MM.1S (cell line): ENCODE measurements around the gene RPS15A.
"Not testable (repeated sequence)": the region's sequence is repeated elsewhere in the genome, so short reads cannot be mapped to it uniquely, and the experiment has no call there.

Experiments
- CTCF ChIP-seq: fragments of 300-600 bp; sonication (generic); IDR thresholded peaks from 2 replicates; pipeline ENCODE4 v1.5.1; 2016; ENCODE audit warnings: antibody characterized with exemption, low read length, mixed read lengths
- EZH2 ChIP-seq: fragments of 300-600 bp; sonication (generic); optimal IDR thresholded peaks from 2 replicates; pipeline ENCODE3; 2017; ENCODE audit warnings: low read depth, mild to moderate bottlenecking, antibody characterized with exemption, low read length, mixed read lengths

GRCh38 chr16:18776334-18776733, 13.8 kb downstream of the RPS15A start:
- TF ChIP-seq CTCF, EZH2: not testable (repeated sequence)
